ENCODE measurements around the gene REST.
"Not testable (repeated sequence)": the region's sequence is repeated elsewhere in the genome, so short reads cannot be mapped to it uniquely, and the experiment has no call there.

The REST gene

GRCh38 chr4:56907489-56908205 is at the start of gene REST:
Gene REST, plus strand, starts transcription at chr4:56907900. Its CDS starts 2,739 bp downstream, at chr4:56910639.
- DNase-seq, result peak; percentile 85

- DNase-seq, result no peak
Observed at GRCh38 chr4:56859841-56860240, 47.9 kb upstream of the REST start.

GRCh38 chr4:56860781-56861180 is 46.9 kb upstream of the REST start:
- DNase-seq, result no peak

- DNase-seq, result no peak
Observed at GRCh38 chr4:56861360-56861759, 46.3 kb upstream of the REST start.

- DNase-seq, result no peak
Observed at GRCh38 chr4:56863441-56864139, 44.1 kb upstream of the REST start.

GRCh38 chr4:56870946-56871345 is 36.8 kb upstream of the REST start:
- no peak for DNase-seq

- no peak for DNase-seq
Observed at GRCh38 chr4:56871371-56871866, 36.3 kb upstream of the REST start.

GRCh38 chr4:56874166-56874565 is 33.5 kb upstream of the REST start:
- no peak for DNase-seq

GRCh38 chr4:56874923-56875322 is 32.8 kb upstream of the REST start:
- no peak for DNase-seq

- no peak for DNase-seq
Observed at GRCh38 chr4:56876264-56876663, 31.4 kb upstream of the REST start.

- DNase-seq, result no peak
Observed at GRCh38 chr4:56879996-56880395, 27.7 kb upstream of the REST start.

- no peak for DNase-seq
Observed at GRCh38 chr4:56880572-56880971, 27.1 kb upstream of the REST start.

- DNase-seq, result not testable (repeated sequence)
Observed at GRCh38 chr4:56884511-56884910, 23.2 kb upstream of the REST start.

GRCh38 chr4:56892691-56893090 is 15.0 kb upstream of the REST start:
- DNase-seq, result no peak

- not testable (repeated sequence) for DNase-seq
Observed at GRCh38 chr4:56897842-56898241, 9.9 kb upstream of the REST start.

GRCh38 chr4:56900186-56900585 is 7.5 kb upstream of the REST start:
- DNase-seq, result not testable (repeated sequence)

- no peak for DNase-seq
Observed at GRCh38 chr4:56902703-56903102, 5.0 kb upstream of the REST start.

- DNase-seq, result no peak
Observed at GRCh38 chr4:56905796-56906195, 1.9 kb upstream of the REST start.

- no peak for DNase-seq
Observed at GRCh38 chr4:56906489-56907393, 959 bp upstream of the REST start.

- DNase-seq, result peak; percentile 75
Observed at GRCh38 chr4:56908206-56909085, 746 bp downstream of the REST start.

- peak; percentile 64 for DNase-seq
Observed at GRCh38 chr4:56909086-56909894, 1.6 kb downstream of the REST start.

Measured in CD4-positive, alpha-beta T cell treated with Interleukin-6 for 4 hours (primary cell).